NCI-H2171 (cell line): Measurements from ENCODE around the gene ZNF486.
"Not testable (repeated sequence)": the region's sequence is repeated elsewhere in the genome, so short reads cannot be mapped to it uniquely, and the experiment has no call there.

Experiments used
- DNase-seq: peaks from one replicate; lab custom pipeline; 2025; lab: John Stamatoyannopoulos, UW

The ZNF486 gene

GRCh38 chr19:20167020-20167644, at the start of gene ZNF486:
Gene ZNF486 (plus strand): TSS chr19:20167214. CDS start chr19:20167331, 117 bp downstream.
- DNase-seq, result peak; percentile 47

GRCh38 chr19:20118064-20118839, 48.8 kb upstream of the ZNF486 start:
- not testable (repeated sequence) for DNase-seq

- DNase-seq, result no peak
These were observed 42.1 kb upstream of the ZNF486 start for GRCh38 chr19:20124879-20125278.

GRCh38 chr19:20132933-20133332, 34.1 kb upstream of the ZNF486 start:
- not testable (repeated sequence) for DNase-seq

GRCh38 chr19:20137714-20138113, 29.3 kb upstream of the ZNF486 start:
- DNase-seq, result not testable (repeated sequence)

- DNase-seq, result no peak
These were observed 15.3 kb upstream of the ZNF486 start for GRCh38 chr19:20151617-20152145.

GRCh38 chr19:20152506-20152905, 14.5 kb upstream of the ZNF486 start:
- not testable (repeated sequence) for DNase-seq

- DNase-seq, result no peak
These were observed 13.7 kb upstream of the ZNF486 start for GRCh38 chr19:20153281-20153680.

GRCh38 chr19:20154636-20155035, 12.4 kb upstream of the ZNF486 start:
- no peak for DNase-seq

- DNase-seq, result no peak
These were observed 4.2 kb upstream of the ZNF486 start for GRCh38 chr19:20162821-20163220.

- DNase-seq, result no peak
These were observed 2.6 kb upstream of the ZNF486 start for GRCh38 chr19:20164456-20164855.

- DNase-seq, result no peak
These were observed 932 bp upstream of the ZNF486 start for GRCh38 chr19:20165971-20166592.

- DNase-seq, result no peak
These were observed 673 bp downstream of the ZNF486 start for GRCh38 chr19:20167651-20168122.

- no peak for DNase-seq
These were observed 4.3 kb downstream of the ZNF486 start for GRCh38 chr19:20171285-20171684.

GRCh38 chr19:20175848-20176247, 8.8 kb downstream of the ZNF486 start:
- not testable (repeated sequence) for DNase-seq

GRCh38 chr19:20179956-20180355, 12.9 kb downstream of the ZNF486 start:
- not testable (repeated sequence) for DNase-seq

- DNase-seq, result no peak
These were observed 15.3 kb downstream of the ZNF486 start for GRCh38 chr19:20182222-20182785.

GRCh38 chr19:20186174-20186573, 19.2 kb downstream of the ZNF486 start:
- no peak for DNase-seq

- no peak for DNase-seq
These were observed 30.7 kb downstream of the ZNF486 start for GRCh38 chr19:20197747-20198146.

- no peak for DNase-seq
These were observed 42.0 kb downstream of the ZNF486 start for GRCh38 chr19:20209051-20209450.

- DNase-seq, result not testable (repeated sequence)
These were observed 47.4 kb downstream of the ZNF486 start for GRCh38 chr19:20214366-20214765.

GRCh38 chr19:20221605-20222004, 54.6 kb downstream of the ZNF486 start:
- not testable (repeated sequence) for DNase-seq
